IMR-90 (cell line): ENCODE data around the gene CYFIP1. TPM values are rescaled to one million over a fixed set of nuclear protein-coding genes. Genes with fewer than 3 reads are reported as not detected.
A peak's percentile ranks its signal among the peaks of the same experiment; 100 is the strongest.

Source experiments
- ATAC-seq: fragments of 200-7000 bp; cut with Tn5 transposase; 2 replicates; pipeline ENCODE4 v1.9.1; 2020; ENCODE audit warnings: low read depth, mild to moderate bottlenecking, moderate library complexity
- BruUV-seq: library from RNA; stranded (reverse); fragments of 400-500 nt; replicated peaks from 2 replicates; lab custom pipeline; 2021; lab: Mats Ljungman, UMichigan
- CTCF ChIA-PET: fragments of 300-600 bp; formaldehyde crosslinking; extraction: SDS; loops from one replicate; lab custom pipeline; 2021; ENCODE audit warnings: antibody characterized with exemption; lab: Yijun Ruan, JAX
- POLR2A ChIA-PET: fragments of 300-600 bp; sonication (Branson Sonifier 250); formaldehyde crosslinking; loops from one replicate; lab custom pipeline; 2022; ENCODE audit warnings: antibody characterized with exemption; ENCODE audit not compliant: unreplicated experiment; lab: Charles Lee
- DNase-seq: peaks from one replicate; pipeline ENCODE4 v3.0.0; 2013
- H2AFZ ChIP-seq: replicated peaks from 2 replicates; pipeline ENCODE3; 2013; ENCODE audit warnings: low read length, mild to moderate bottlenecking; ENCODE audit not compliant: poor library complexity
- H2AK5ac ChIP-seq: 2 replicates; pipeline ENCODE4 v1.6.1; 2013; ENCODE audit warnings: low read depth, low read length, inconsistent platforms
- H2AK9ac ChIP-seq: replicated peaks from 2 replicates; pipeline ENCODE3; 2013; ENCODE audit warnings: mild to moderate bottlenecking, low read depth, low read length, moderate library complexity; ENCODE audit not compliant: poor library complexity
- H2BK120ac ChIP-seq: 2 replicates; pipeline ENCODE4 v1.6.1; 2013; ENCODE audit warnings: low read depth, low read length, inconsistent platforms
- H2BK15ac ChIP-seq: 3 replicates; pipeline ENCODE4 v1.6.1; 2013; ENCODE audit warnings: low read depth, low read length, inconsistent platforms
- H2BK20ac ChIP-seq: 2 replicates; pipeline ENCODE4 v1.6.1; 2013; ENCODE audit warnings: low read depth, mild to moderate bottlenecking, inconsistent platforms, low read length, moderate library complexity
- H2BK5ac ChIP-seq: 2 replicates; pipeline ENCODE4 v1.6.1; 2013; ENCODE audit warnings: mild to moderate bottlenecking, low read depth, low read length, inconsistent platforms; ENCODE audit not compliant: poor library complexity, severe bottlenecking
- H3K14ac ChIP-seq: replicated peaks from 2 replicates; pipeline ENCODE4 v1.6.1; 2013; ENCODE audit warnings: low read depth, low read length, inconsistent platforms
- H3K18ac ChIP-seq: 2 replicates; pipeline ENCODE4 v1.6.1; 2013; ENCODE audit warnings: low read depth, low read length, control low read depth
- H3K23ac ChIP-seq: 2 replicates; pipeline ENCODE4 v1.6.1; 2013; ENCODE audit warnings: low read depth, low read length, inconsistent platforms
- H3K27ac ChIP-seq: 2 replicates; pipeline ENCODE4 v1.5.1; 2013; ENCODE audit warnings: mild to moderate bottlenecking, control low read depth, low read length; ENCODE audit not compliant: insufficient read depth
- H3K27me3 ChIP-seq: 2 replicates; pipeline ENCODE4 v1.6.1; 2013; ENCODE audit warnings: low read length; ENCODE audit not compliant: control insufficient read depth, insufficient read depth
- H3K36me3 ChIP-seq: 2 replicates; pipeline ENCODE4 v1.6.1; 2013; ENCODE audit warnings: low read length, mixed read lengths; ENCODE audit not compliant: control insufficient read depth, insufficient read depth
- H3K4ac ChIP-seq: 2 replicates; pipeline ENCODE4 v1.6.1; 2013; ENCODE audit warnings: low read depth, low read length, inconsistent platforms
- H3K4me1 ChIP-seq: 2 replicates; pipeline ENCODE4 v1.6.1; 2013; ENCODE audit warnings: low read length, mixed read lengths; ENCODE audit not compliant: control insufficient read depth, insufficient read depth
- H3K4me2 ChIP-seq: 2 replicates; pipeline ENCODE4 v1.6.1; 2013; ENCODE audit warnings: low read depth, mild to moderate bottlenecking, control low read depth, low read length, moderate library complexity
- H3K4me3 ChIP-seq: 2 replicates; pipeline ENCODE4 v1.5.1; 2013; ENCODE audit warnings: low read depth, mild to moderate bottlenecking, control low read depth, low read length, moderate library complexity; ENCODE audit not compliant: insufficient read depth
- H3K56ac ChIP-seq: 2 replicates; pipeline ENCODE4 v1.6.1; 2013; ENCODE audit warnings: low read length, inconsistent platforms; ENCODE audit not compliant: insufficient read depth; ENCODE audit errors: extremely low read depth
- H3K79me1 ChIP-seq, 2 experiments: 2 replicates each; pipeline ENCODE4 v1.6.1; 2013; ENCODE audit warnings: low read length in 2 of 2, inconsistent platforms in 1 of 2, low read depth in 1 of 2
- H3K9ac ChIP-seq: 2 replicates; pipeline ENCODE4 v1.6.1; 2013; ENCODE audit warnings: low read depth, low read length, control low read depth
- H3K9me1 ChIP-seq: 2 replicates; pipeline ENCODE4 v1.6.1; 2013; ENCODE audit warnings: low read length, inconsistent platforms; ENCODE audit not compliant: insufficient read depth
- H3K9me3 ChIP-seq: 2 replicates; pipeline ENCODE4 v1.6.1; 2013; ENCODE audit warnings: low read length; ENCODE audit not compliant: control insufficient read depth, insufficient read depth
- H4K20me1 ChIP-seq: 2 replicates; pipeline ENCODE4 v1.6.1; 2013; ENCODE audit warnings: low read length, inconsistent platforms; ENCODE audit not compliant: insufficient read depth
- H4K5ac ChIP-seq: 2 replicates; pipeline ENCODE4 v1.6.1; 2013; ENCODE audit warnings: mild to moderate bottlenecking, low read depth, low read length, control low read depth
- H4K8ac ChIP-seq, 2 experiments: 2 replicates each; pipeline ENCODE4 v1.6.1; 2013; ENCODE audit warnings: low read depth in 2 of 2, low read length in 2 of 2, control low read depth in 1 of 2, inconsistent platforms in 1 of 2
- H4K91ac ChIP-seq: 2 replicates; pipeline ENCODE4 v1.6.1; 2013; ENCODE audit warnings: low read depth, low read length, inconsistent platforms; ENCODE audit not compliant: insufficient read depth
- BHLHE40 ChIP-seq: fragments of 150-350 bp; IDR thresholded peaks from 2 replicates; pipeline ENCODE4 v1.6.1; 2016; ENCODE audit warnings: mild to moderate bottlenecking, low read depth, low read length
- FOS ChIP-seq: fragments of 150-350 bp; IDR thresholded peaks from 2 replicates; pipeline ENCODE4 v1.6.1; 2016; ENCODE audit warnings: low read depth, low read length
- MAFK ChIP-seq: IDR thresholded peaks from 2 replicates; pipeline ENCODE4 v1.6.1; 2012; ENCODE audit warnings: low read depth, low read length, improper control_type of control experiment
- MXI1 ChIP-seq: IDR thresholded peaks from 2 replicates; pipeline ENCODE4 v1.6.1; 2012; ENCODE audit warnings: low read depth, mild to moderate bottlenecking, low read length, moderate library complexity, borderline replicate concordance
- RAD21 ChIP-seq: IDR thresholded peaks from 2 replicates; pipeline ENCODE4 v1.6.1; 2012; ENCODE audit warnings: low read length, improper control_type of control experiment
- USF2 ChIP-seq: fragments of 150-350 bp; IDR thresholded peaks from 2 replicates; pipeline ENCODE4 v1.6.1; 2017; ENCODE audit warnings: mild to moderate bottlenecking, antibody characterized with exemption, low read length, low read depth
- WGBS, 2 experiments: methylation state at CpG; one replicate each; pipeline versions ENCODE4 v1.1.5 to v1.1.7; 2013; ENCODE audit warnings: missing lambda C conversion rate in 2 of 2; ENCODE audit not compliant: insufficient read length in 1 of 2; ENCODE audit errors: extremely low coverage in 2 of 2; 5-methylcytosine and 5-hydroxymethylcytosine counted together
- dilution Hi-C: fragments of 300-500 bp; cut with HindIII; formaldehyde crosslinking; loops from one replicate; pipeline ENCODE4 v1.14.3; 2018; ENCODE audit warnings: low sequenced_read_pairs; ENCODE audit not compliant: unreplicated experiment
- in situ Hi-C: fragments of 300-500 bp; cut with MboI; formaldehyde crosslinking; loops from 3 replicates; pipeline ENCODE4 v1.14.3; 2019; ENCODE audit warnings: low sequenced_read_pairs, inconsistent platforms, mixed read lengths
- intact Hi-C: fragments of 100-400 bp; cut with micrococcal nuclease; formaldehyde crosslinking; loops from 2 replicates; pipeline ENCODE4 v1.10.0; 2022
- polyA plus RNA-seq, 3 experiments: library from polyadenylated mRNA; depleted of rRNA; stranded (reverse); fragments of >200 nt; gene quantifications; 2 replicates each; pipeline ENCODE4 v1.2.3, GENCODE V29; 2012; ENCODE audit warnings: low replicate concordance in 1 of 3
- total RNA-seq: library from RNA; depleted of rRNA; stranded (reverse); fragments of >200 nt; gene quantifications from 2 replicates; pipeline ENCODE4 v1.2.3, GENCODE V29; 2012

Gene CYFIP1
- total and polyA plus RNA-seq, 2 of the 4 experiments (the other 2 are of a cell fraction): 58.4 to 163 TPM

GRCh38 chr15:22968366-22968765, 11.8 kb downstream of the CYFIP1 start:
- no peak overlapping the region for H3K23ac ChIP-seq
- no peak overlapping the region for H2AK5ac ChIP-seq
- peaks cover 25% of the 10 kb centered on the region for H3K9me1 ChIP-seq
- H2AK9ac ChIP-seq: no peak overlapping the region
- no peaks in the 10 kb centered on the region for H3K27me3 ChIP-seq
- H3K4ac ChIP-seq: no peak overlapping the region
- no peak overlapping the region for H2AFZ ChIP-seq
- in situ Hi-C loops: no loop called here
- dilution Hi-C loops: no loop called here
- peak overlapping the region; percentile 39 for H2BK5ac ChIP-seq
- no peak overlapping the region for H3K18ac ChIP-seq
- DNase-seq (peak; percentile 97), ATAC-seq (peak; percentile 88)
- BruUV-seq: no TSS peak
- no peak overlapping the region for H2BK15ac ChIP-seq
- no peak overlapping the region for H2BK20ac ChIP-seq
- H3K4me3 ChIP-seq: no peak overlapping the region
- H4K8ac ChIP-seq: no peak overlapping the region
- intact Hi-C loops: no loop called here
- 0% methylated on average over 1 of the region's 5 CpGs; no CpG with 5 or more reads in 1 of the 2 experiments for WGBS, 2 experiments
- H2BK120ac ChIP-seq: no peak overlapping the region
- H3K36me3 ChIP-seq: peaks cover 3% of the 10 kb centered on the region
- H3K4me2 ChIP-seq: peak overlapping the region; percentile 69; the same call in 1 of the 2 replicates
- H3K14ac ChIP-seq: no peak overlapping the region
- no peak overlapping the region for H3K56ac ChIP-seq
- ChIA-PET POLR2A (no interaction called here), CTCF (interaction anchor here (1.5 kb wide), 1 partner anchor 9 kb away, joined by 3 read pairs; no protein-coding TSS in a partner anchor)
- H3K4me1 ChIP-seq: peaks cover 20% of the 10 kb centered on the region
- H4K91ac ChIP-seq: no peak overlapping the region
- H3K9me3 ChIP-seq: no peaks in the 10 kb centered on the region
- no peak overlapping the region for H3K9ac ChIP-seq
- H4K5ac ChIP-seq: no peak overlapping the region
- peaks cover 88% of the 10 kb centered on the region for H4K20me1 ChIP-seq
- TF ChIP-seq USF2 (no peak), MAFK (no peak), BHLHE40 (peak; percentile 42; the same call in 1 of the 2 replicates), RAD21 (peak; percentile 12; the same call in 1 of the 2 replicates), MXI1 (0 out of 2 replicates have a peak, but pooled peaks have one; percentile 15), FOS (peak; percentile 75)
- peaks cover 21 to 62% of the 10 kb centered on the region in 2 experiments for H3K79me1 ChIP-seq
- no peak overlapping the region for H3K27ac ChIP-seq
